ENCODE measurements around the gene FGD6.

DNA sequence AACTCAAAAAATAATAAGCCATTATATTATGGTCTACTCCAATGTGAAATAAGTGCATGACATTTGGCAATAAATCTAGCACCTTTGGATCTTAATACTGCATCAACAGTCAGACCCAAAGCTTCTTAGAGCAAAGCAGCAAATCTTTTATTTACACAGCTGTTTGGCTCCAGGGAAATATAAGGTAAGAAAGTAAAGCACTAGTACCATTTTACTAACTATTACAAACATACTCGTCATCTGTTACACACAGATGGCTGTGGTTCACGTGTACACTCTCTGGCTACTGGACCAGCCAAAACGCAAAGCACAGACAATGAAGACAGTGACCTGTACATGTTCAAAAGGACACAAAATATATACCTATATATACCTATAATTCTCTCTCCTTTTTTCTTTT, 2.8 kb downstream of the FGD6 start:
- TF ChIP-seq RCOR1 (IDR thresholded peaks at IDR 0.05; ENCODE audit: insufficient replicate concordance, low read length) (no peak), MXI1 (IDR thresholded peaks at IDR 0.05; ENCODE audit: borderline replicate concordance, low read depth, low read length) (no peak), NFE2L2 (IDR thresholded peaks at IDR 0.05; ENCODE audit: low read depth, low read length) (no peak)

Measured in IMR-90 (cell line).